ENCODE data around the gene WASF3.
"Not testable (repeated sequence)": the region's sequence is repeated elsewhere in the genome, so short reads cannot be mapped to it uniquely, and the experiment has no call there.

Gene WASF3

GRCh38 chr13:26590951-26591350 lies 33.5 kb downstream of the WASF3 start:
- DNase-seq: no peak

- no peak for DNase-seq
These were observed 34.2 kb downstream of the WASF3 start for GRCh38 chr13:26591672-26592071.

- no peak for DNase-seq
These were observed 36.2 kb downstream of the WASF3 start for GRCh38 chr13:26593661-26594060.

GRCh38 chr13:26594363-26594762 lies 36.9 kb downstream of the WASF3 start:
- DNase-seq: no peak

- DNase-seq: no peak
These were observed 39.0 kb downstream of the WASF3 start for GRCh38 chr13:26596458-26596857.

GRCh38 chr13:26599403-26599802 lies 41.9 kb downstream of the WASF3 start:
- DNase-seq: no peak

- no peak for DNase-seq
These were observed 42.4 kb downstream of the WASF3 start for GRCh38 chr13:26599860-26600259.

GRCh38 chr13:26600343-26600742 lies 42.9 kb downstream of the WASF3 start:
- DNase-seq: no peak

GRCh38 chr13:26601669-26602068 lies 44.2 kb downstream of the WASF3 start:
- peak in 1 of 2 experiments; percentile 22 for DNase-seq

GRCh38 chr13:26602783-26603182 lies 45.3 kb downstream of the WASF3 start:
- no peak for DNase-seq

- no peak for DNase-seq
These were observed 47.5 kb downstream of the WASF3 start for GRCh38 chr13:26604784-26605545.

GRCh38 chr13:26605845-26606244 lies 48.4 kb downstream of the WASF3 start:
- DNase-seq: no peak

- no peak for DNase-seq
These were observed 49.1 kb downstream of the WASF3 start for GRCh38 chr13:26606631-26607030.

GRCh38 chr13:26614721-26615120 lies 57.2 kb downstream of the WASF3 start:
- peak; percentile 8 to 30 for DNase-seq

GRCh38 chr13:26616126-26616525 lies 58.6 kb downstream of the WASF3 start:
- no peak for DNase-seq

GRCh38 chr13:26618726-26619125 lies 61.2 kb downstream of the WASF3 start:
- no peak for DNase-seq

- no peak for DNase-seq
These were observed 61.9 kb downstream of the WASF3 start for GRCh38 chr13:26619358-26619757.

GRCh38 chr13:26621731-26622401 lies 64.4 kb downstream of the WASF3 start:
- DNase-seq: no peak

GRCh38 chr13:26623125-26623524 lies 65.6 kb downstream of the WASF3 start:
- no peak for DNase-seq

GRCh38 chr13:26624572-26624971 lies 67.1 kb downstream of the WASF3 start:
- DNase-seq: no peak

- no peak for DNase-seq
These were observed 68.8 kb downstream of the WASF3 start for GRCh38 chr13:26626271-26626670.

- DNase-seq: no peak
These were observed 71.2 kb downstream of the WASF3 start for GRCh38 chr13:26628706-26629105.

- DNase-seq: no peak
These were observed 71.9 kb downstream of the WASF3 start for GRCh38 chr13:26629260-26629825.

GRCh38 chr13:26635634-26636033 lies 78.2 kb downstream of the WASF3 start:
- not testable (repeated sequence) for DNase-seq

Measured in cerebellar nuclear complex (tissue), 1 donor.